Keratinocyte (primary cell): Measurements from ENCODE around the gene MIX23. TPM values are rescaled to one million over a fixed set of nuclear protein-coding genes. Genes with fewer than 3 reads are reported as not detected.

Source experiments
- DNase-seq: peaks from one replicate; pipeline ENCODE4 v3.0.0-alpha.2; 2011; ENCODE audit warnings: low read depth, missing footprints, low spot score
- FAIRE-seq: peaks from 2 replicates; lab custom pipeline; 2011; peaks lifted over from hg19 to GRCh38; lab: Jason Lieb, UNC
- H2AFZ ChIP-seq: 2 replicates; pipeline ENCODE4 v1.6.0; 2012; ENCODE audit warnings: low read length, control low read depth, inconsistent platforms; ENCODE audit not compliant: control insufficient read depth
- H3K27ac ChIP-seq: 2 replicates; pipeline ENCODE4 v1.5.1; 2011; ENCODE audit warnings: low read length; ENCODE audit not compliant: control insufficient read depth, insufficient read depth
- H3K27me3 ChIP-seq: 3 replicates; pipeline ENCODE4 v1.6.0; 2011; ENCODE audit warnings: low read length; ENCODE audit not compliant: control insufficient read depth, insufficient read depth; ENCODE audit errors: extremely low read depth
- H3K36me3 ChIP-seq, 2 experiments: 2 replicates in 1 of 2; 3 replicates in 1 of 2; pipeline ENCODE4 v1.5.1; 2011; ENCODE audit warnings: low read length in 2 of 2, mild to moderate bottlenecking in 1 of 2; ENCODE audit not compliant: control insufficient read depth in 2 of 2, insufficient read depth in 2 of 2; ENCODE audit errors: extremely low read depth in 1 of 2
- H3K4me1 ChIP-seq: 3 replicates; pipeline ENCODE4 v1.5.1; 2011; ENCODE audit warnings: low read length; ENCODE audit not compliant: control insufficient read depth, insufficient read depth; ENCODE audit errors: extremely low read depth
- H3K4me2 ChIP-seq: 3 replicates; pipeline ENCODE4 v1.6.0; 2011; ENCODE audit warnings: low read depth, low read length; ENCODE audit not compliant: control insufficient read depth, insufficient read depth; ENCODE audit errors: extremely low read depth
- H3K4me3 ChIP-seq, 3 experiments: fragments of 200-600 bp in 1 of 3; sonication (generic) in 1 of 3; 2 replicates in 2 of 3; 3 replicates in 1 of 3; pipeline ENCODE4 v1.5.1; 2011 to 2016; ENCODE audit warnings: low read length in 3 of 3, mild to moderate bottlenecking in 3 of 3, control low read depth in 2 of 3, inconsistent platforms in 1 of 3, low read depth in 1 of 3, mixed read lengths in 1 of 3, mixed run types in 1 of 3, moderate library complexity in 1 of 3; ENCODE audit not compliant: control insufficient read depth in 2 of 3, insufficient read depth in 2 of 3; ENCODE audit errors: extremely low read depth in 1 of 3
- H3K79me2 ChIP-seq: 2 replicates; pipeline ENCODE4 v1.6.0; 2012; ENCODE audit warnings: low read length; ENCODE audit not compliant: control insufficient read depth, insufficient read depth
- H3K9ac ChIP-seq: 3 replicates; pipeline ENCODE4 v1.6.0; 2011; ENCODE audit warnings: low read length; ENCODE audit not compliant: control insufficient read depth, insufficient read depth; ENCODE audit errors: extremely low read depth
- H3K9me1 ChIP-seq: 3 replicates; pipeline ENCODE4 v1.6.0; 2011; ENCODE audit warnings: low read length; ENCODE audit not compliant: control insufficient read depth, insufficient read depth; ENCODE audit errors: extremely low read depth
- H3K9me3 ChIP-seq: 2 replicates; pipeline ENCODE4 v1.5.1; 2012; ENCODE audit warnings: low read depth, low read length; ENCODE audit not compliant: control insufficient read depth
- H4K20me1 ChIP-seq: 3 replicates; pipeline ENCODE4 v1.6.0; 2011; ENCODE audit warnings: low read length; ENCODE audit not compliant: control insufficient read depth, insufficient read depth; ENCODE audit errors: extremely low read depth
- EZH2 ChIP-seq: IDR thresholded peaks from one replicate; pipeline ENCODE4 v1.6.1; 2012; ENCODE audit warnings: inconsistent platforms, mild to moderate bottlenecking, low read length, moderate library complexity
- dilution Hi-C: fragments of 300-500 bp; cut with MboI; formaldehyde crosslinking; loops from one replicate; pipeline ENCODE4 v1.7.0; 2020; ENCODE audit warnings: low sequenced_read_pairs; ENCODE audit not compliant: extremely low pct_ligation_motif_present
- polyA plus RNA-seq, 5 experiments: library from polyadenylated mRNA; depleted of rRNA in 3 of 5; stranded (reverse) in 3 of 5; stranded (forward) in 1 of 5; unstranded in 1 of 5; fragments of >200 nt; gene quantifications; 1 replicate in 1 of 5; 2 replicates in 3 of 5; 3 replicates in 1 of 5; pipeline versions ENCODE4 v1.2.1 to v1.2.3, GENCODE V29; 2011 to 2012; ENCODE audit warnings: missing spikeins in 2 of 5, low read depth in 1 of 5, low replicate concordance in 1 of 5
- TF ChIP-seq, protein P1 (sequence below), 3 experiments: IDR thresholded peaks in 1 of 3; conservative IDR thresholded peaks in 1 of 3; optimal IDR thresholded peaks in 1 of 3; 2 replicates in 2 of 3; 3 replicates in 1 of 3; pipeline versions ENCODE3 to v1.5.1; 2011; ENCODE audit warnings: low read length in 3 of 3, mild to moderate bottlenecking in 3 of 3, moderate library complexity in 2 of 3, control low read depth in 1 of 3, inconsistent platforms in 1 of 3; ENCODE audit not compliant: insufficient read depth in 2 of 3; ENCODE audit errors: extremely low read depth in 1 of 3

Gene MIX23
- polyA plus RNA-seq, 1 donor (not counting 4 experiments of a cell fraction or from before 2014, with no cell fraction given) = 36.5 TPM

DNA sequence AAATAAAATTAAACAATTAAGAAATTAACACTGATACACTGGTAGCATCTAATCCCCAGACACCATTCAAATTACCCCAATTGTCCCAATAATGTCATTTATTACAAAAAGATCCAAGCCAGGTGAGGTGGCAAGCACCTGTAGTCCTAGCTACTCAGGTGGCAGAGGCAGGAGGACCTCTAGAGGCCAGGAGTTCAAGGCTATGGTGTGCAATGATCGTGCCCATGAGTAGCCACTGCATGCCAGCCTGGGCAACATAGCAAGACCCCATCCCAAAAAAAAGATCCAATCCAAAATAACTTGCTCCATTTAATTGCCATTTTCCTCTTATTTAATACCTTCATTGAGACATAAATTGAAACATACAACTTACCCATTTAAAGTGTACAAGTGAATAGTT lies 40.2 kb downstream of the MIX23 start:
- peaks cover 15 to 25% of the 10 kb centered on the region in 2 experiments for H3K36me3 ChIP-seq
- H3K9me1 ChIP-seq = no peaks in the 10 kb centered on the region
- H3K4me2 ChIP-seq = no peak overlapping the region
- H3K27ac ChIP-seq = no peak overlapping the region
- H3K27me3 ChIP-seq = no peaks in the 10 kb centered on the region
- FAIRE-seq = no peak
- no peak overlapping the region for H2AFZ ChIP-seq
- no peaks in the 10 kb centered on the region for H4K20me1 ChIP-seq
- DNase-seq = no peak
- H3K9me3 ChIP-seq = no peaks in the 10 kb centered on the region
- no peak overlapping the region for H3K9ac ChIP-seq
- dilution Hi-C loops = no loop called here
- no peaks in the 10 kb centered on the region for H3K79me2 ChIP-seq
- no peak overlapping the region for H3K4me3 ChIP-seq
- TF ChIP-seq, protein P1, sequence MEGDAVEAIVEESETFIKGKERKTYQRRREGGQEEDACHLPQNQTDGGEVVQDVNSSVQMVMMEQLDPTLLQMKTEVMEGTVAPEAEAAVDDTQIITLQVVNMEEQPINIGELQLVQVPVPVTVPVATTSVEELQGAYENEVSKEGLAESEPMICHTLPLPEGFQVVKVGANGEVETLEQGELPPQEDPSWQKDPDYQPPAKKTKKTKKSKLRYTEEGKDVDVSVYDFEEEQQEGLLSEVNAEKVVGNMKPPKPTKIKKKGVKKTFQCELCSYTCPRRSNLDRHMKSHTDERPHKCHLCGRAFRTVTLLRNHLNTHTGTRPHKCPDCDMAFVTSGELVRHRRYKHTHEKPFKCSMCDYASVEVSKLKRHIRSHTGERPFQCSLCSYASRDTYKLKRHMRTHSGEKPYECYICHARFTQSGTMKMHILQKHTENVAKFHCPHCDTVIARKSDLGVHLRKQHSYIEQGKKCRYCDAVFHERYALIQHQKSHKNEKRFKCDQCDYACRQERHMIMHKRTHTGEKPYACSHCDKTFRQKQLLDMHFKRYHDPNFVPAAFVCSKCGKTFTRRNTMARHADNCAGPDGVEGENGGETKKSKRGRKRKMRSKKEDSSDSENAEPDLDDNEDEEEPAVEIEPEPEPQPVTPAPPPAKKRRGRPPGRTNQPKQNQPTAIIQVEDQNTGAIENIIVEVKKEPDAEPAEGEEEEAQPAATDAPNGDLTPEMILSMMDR (optimal IDR thresholded peaks at IDR 0.05 in 1 of 3, IDR thresholded peaks at IDR 0.05 in 1 of 3, conservative IDR thresholded peaks at IDR 0.05 in 1 of 3; ENCODE audit: extremely low read depth in 1 of 3, insufficient read depth in 2 of 3, low read length in 3 of 3) = peak in 1 of 3 experiments; percentile 9
- no peak for TF ChIP-seq EZH2
- no peaks in the 10 kb centered on the region for H3K4me1 ChIP-seq

DNA sequence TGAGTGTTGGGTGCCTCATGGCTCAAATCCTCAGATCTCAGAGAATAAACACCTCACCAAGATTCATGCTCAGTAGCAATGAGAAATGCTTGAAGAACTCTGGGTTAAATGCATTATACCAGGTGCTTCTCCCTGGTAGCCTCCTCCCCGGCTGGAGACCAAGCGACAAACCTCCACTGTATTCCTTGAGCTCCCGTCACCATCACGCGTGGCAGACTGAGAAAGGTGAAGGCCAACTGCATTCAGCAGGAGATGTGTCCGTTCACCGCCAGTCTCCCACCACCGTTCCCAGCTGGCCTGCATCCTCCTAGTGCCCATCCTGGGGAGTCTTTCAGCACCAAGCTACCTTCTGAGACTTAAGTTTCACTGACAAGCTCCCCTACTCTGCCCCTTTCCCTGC lies 50.5 kb downstream of the MIX23 start:
- dilution Hi-C loops = no loop called here
- Histone ChIP-seq H3K27ac (no peak overlapping the region), H3K9ac (no peak overlapping the region), H3K9me3 (no peaks in the 10 kb centered on the region), H4K20me1 (peaks cover 3% of the 10 kb centered on the region), H3K4me2 (no peak overlapping the region), H3K4me3 (no peak overlapping the region), H2AFZ (no peak overlapping the region), H3K4me1 (peaks cover 14% of the 10 kb centered on the region), H3K36me3 (peaks cover 16 to 44% of the 10 kb centered on the region in 2 experiments), H3K79me2 (peaks cover 48% of the 10 kb centered on the region), H3K27me3 (no peaks in the 10 kb centered on the region), H3K9me1 (peaks cover 2% of the 10 kb centered on the region)
- FAIRE-seq (no peak), DNase-seq (no peak)
- no peak for TF ChIP-seq EZH2
- TF ChIP-seq, protein P1 (optimal IDR thresholded peaks at IDR 0.05 in 1 of 3, IDR thresholded peaks at IDR 0.05 in 1 of 3, conservative IDR thresholded peaks at IDR 0.05 in 1 of 3; ENCODE audit: extremely low read depth in 1 of 3, insufficient read depth in 2 of 3, low read length in 3 of 3) = no peak
